Activated naive CD4-positive, alpha-beta T cell treated with anti-CD3 and anti-CD28 coated beads, Interleukin-2, amount 50 U/mL, for 16 hours (primary cell): Measurements from ENCODE around the gene NSMCE1.
"Not testable (repeated sequence)": the region's sequence is repeated elsewhere in the genome, so short reads cannot be mapped to it uniquely, and the experiment has no call there.

Source experiments
- DNase-seq: peaks from one replicate; pipeline ENCODE4 v3.0.0-alpha.2; 2020

NSMCE1 gene

DNA sequence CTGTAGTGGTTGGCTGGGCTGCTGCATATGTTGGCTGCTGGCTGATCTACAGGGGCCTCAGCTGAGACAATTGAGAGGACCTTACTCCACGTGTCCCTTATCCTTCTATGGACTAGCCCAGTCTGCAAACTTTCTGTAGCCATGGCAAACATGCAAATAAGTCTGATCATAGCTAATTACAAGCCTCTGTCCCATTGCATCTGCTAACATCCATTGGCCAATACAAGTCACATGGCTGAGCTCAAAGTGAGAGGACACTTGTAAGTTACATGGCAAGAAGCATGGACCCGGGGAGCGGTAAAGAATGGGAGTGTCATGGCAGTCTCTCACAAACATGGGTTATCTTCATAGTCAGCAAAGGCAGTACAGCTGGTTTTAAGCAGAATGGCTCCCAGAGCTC lies 33.6 kb upstream of the NSMCE1 start:
- DNase-seq, result no peak

DNA sequence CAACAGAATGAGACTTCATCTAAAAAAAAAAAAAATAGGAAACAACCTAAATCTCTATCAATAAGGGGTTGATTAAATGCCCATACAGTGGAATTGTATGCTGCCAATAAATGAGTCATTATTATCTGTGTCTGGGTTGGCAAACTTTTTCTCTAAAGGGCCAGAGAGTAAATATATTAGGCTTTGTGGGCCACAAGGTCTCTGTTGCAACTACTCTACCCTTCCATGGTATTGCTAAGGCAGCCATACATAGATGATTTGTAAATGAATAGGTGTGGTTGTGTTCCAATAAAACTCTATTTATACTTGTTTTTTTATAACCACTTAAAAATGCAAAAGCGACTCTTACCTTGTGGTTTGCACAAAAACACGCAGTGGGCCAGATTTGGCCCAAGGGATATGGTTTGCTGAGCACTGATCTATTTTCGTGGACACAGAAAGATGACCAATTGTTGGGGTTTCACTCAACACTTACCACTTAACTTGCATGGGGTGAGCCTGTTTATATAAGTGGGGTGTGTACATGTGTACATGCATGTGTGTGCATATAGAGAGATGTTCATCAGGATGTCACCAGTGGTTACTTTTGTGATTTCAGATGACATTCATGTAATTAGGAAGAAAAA lies 32.8 kb upstream of the NSMCE1 start:
- no peak for DNase-seq

DNA sequence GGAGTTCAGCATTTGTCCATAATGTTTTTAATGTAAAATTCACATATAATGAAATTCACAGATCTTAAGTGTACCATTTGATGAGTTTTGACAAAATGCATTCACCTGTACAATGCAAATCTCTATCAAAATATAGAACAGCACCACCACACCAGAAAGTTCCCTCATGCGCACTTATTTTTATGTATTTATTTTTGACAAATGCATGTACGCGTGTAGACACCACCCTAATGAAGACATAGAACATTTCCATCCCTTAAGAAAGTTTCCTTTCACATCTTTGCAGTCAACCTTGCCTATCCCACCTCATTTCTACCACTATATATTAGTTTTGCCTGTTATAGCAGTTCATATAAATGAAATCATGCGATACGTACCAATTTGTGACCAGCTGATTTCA lies 29.6 kb upstream of the NSMCE1 start:
- no peak for DNase-seq

DNA sequence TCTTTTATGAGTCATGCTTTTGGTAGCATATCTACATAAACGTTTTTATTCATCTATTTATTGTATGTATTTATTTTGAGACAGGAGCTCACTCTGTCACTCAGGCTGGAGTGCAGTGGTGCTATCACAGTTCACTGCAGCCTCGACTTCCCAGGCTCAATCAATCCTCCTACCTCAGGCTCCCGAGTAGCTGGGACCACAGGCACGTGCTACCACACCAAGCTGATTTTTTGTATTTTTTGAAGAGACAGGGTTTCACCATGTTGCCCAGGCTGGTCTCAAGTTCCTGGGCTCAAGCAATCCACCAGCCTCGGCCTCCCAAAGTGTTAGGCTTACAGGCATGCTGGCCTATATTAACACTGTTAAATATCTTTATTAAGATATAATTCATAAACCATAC lies 24.8 kb upstream of the NSMCE1 start:
- DNase-seq, result no peak

DNA sequence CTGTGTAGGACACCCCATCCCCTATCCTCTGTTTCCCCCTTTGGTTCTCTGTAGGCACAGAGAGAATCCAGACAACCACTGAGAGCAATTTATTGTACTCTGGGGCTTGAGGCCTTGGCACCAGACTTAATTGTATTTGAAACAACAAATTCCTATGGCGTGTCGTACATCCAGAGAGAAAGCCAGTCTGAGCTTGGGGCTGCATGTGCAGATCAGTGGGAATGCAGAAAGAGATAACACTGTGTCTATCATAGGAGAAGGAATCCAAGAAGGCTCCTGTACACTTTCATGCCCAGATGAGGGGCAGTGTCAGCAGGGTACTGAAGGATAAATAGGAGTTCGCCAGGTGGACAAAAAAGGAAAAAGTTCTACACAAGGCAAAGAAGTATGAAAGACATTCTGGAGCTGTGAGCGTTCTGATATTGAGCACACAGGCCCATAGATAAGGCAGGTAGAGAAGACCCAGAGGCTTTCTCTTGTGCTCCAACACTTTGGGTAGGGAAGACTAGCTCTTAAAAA lies 23.2 kb upstream of the NSMCE1 start:
- DNase-seq, result no peak

DNA sequence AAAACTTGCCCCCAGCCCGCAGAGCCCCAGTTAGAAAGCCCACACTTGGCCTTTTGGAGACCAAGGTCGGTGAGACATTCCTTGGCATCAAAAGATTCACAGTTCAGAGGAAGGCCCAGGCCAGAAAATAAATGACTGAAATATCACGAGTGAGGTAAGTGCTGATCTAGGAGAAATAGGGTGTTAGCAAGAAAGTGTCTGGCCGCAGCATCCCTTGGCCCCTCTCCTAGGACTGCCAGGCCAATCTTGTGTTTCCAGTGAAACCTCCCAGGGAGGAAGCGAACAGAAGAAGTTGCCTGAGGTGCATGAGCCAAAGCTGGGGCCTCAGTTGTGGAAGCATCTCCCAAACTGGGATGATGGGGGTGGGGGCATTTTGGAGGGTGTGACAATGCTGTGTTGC lies 22.5 kb upstream of the NSMCE1 start:
- no peak for DNase-seq

DNA sequence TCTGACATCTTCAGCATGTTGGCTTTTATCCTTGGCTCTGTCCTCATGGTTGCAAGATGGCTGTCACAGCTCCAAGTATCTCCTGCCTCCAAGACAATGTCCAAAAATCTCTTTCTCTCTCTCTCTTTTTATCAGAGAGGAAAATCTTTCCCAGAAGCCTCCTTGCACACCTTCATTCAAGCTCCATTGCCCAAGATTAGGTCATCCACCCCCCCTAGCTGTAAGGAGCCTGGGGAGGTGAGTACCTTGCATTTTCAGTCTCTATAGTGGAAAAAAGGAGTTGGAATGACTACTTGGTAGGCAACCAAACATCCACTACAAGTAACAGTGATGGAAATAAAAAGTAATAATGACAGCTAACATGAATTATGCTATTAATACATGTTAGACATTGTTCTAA lies 22.0 kb upstream of the NSMCE1 start:
- no peak for DNase-seq

DNA sequence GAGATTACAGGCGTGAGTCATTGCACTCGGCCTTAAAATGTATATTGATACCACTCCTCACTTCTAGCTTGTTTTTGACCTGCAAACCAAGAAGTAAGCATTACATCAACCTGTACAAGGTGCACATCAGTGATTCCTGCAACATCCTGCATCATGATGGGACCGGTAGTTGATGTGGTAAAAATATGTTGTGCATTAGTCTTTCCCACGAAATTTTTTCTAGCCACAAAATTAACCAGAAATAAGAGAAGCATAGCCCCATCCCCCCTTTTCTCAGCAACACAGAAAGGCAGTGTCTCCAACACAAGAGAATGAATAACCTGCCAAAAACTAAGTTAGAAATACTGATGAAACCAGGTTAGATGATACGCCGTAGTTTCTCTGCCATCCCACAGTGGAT lies 21.1 kb upstream of the NSMCE1 start:
- DNase-seq, result no peak

DNA sequence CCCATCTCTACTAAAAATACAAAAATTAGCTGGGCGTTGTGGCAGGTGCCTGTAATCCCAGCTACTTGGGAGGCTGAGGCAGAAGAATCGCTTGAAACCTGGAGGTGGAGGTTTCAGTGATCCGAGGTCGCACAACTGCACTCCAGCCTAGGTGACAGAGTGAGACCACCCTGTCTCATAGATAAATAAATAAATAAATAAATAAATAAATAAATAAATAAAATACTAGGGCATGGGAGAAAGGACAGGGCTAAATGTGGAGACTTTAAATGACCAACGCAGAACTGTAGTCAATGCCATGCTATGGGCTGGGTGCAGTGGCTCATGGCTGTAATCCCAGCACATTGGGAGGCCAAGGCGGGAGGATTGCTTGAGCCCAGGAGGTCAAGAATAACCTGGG lies 19.7 kb upstream of the NSMCE1 start:
- not testable (repeated sequence) for DNase-seq

DNA sequence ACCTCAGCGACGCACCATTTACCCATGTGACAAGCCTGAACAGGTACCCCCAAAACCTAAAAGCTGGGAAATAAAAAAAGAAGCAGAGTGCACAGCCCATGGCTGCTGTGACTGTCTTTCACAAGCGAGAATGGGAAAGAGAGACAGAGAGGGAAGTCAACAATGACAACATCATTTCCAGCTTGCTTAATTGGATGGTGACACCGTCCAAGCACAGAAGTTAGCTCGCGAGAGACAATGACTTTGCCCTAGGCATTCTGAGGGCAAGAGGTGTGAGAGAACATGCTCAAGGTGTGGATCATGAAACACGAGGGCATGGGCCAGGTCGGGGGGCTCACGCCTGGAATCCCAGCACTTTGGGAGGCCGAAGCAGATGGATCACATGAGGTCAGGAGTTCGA lies 19.3 kb upstream of the NSMCE1 start:
- no peak for DNase-seq

DNA sequence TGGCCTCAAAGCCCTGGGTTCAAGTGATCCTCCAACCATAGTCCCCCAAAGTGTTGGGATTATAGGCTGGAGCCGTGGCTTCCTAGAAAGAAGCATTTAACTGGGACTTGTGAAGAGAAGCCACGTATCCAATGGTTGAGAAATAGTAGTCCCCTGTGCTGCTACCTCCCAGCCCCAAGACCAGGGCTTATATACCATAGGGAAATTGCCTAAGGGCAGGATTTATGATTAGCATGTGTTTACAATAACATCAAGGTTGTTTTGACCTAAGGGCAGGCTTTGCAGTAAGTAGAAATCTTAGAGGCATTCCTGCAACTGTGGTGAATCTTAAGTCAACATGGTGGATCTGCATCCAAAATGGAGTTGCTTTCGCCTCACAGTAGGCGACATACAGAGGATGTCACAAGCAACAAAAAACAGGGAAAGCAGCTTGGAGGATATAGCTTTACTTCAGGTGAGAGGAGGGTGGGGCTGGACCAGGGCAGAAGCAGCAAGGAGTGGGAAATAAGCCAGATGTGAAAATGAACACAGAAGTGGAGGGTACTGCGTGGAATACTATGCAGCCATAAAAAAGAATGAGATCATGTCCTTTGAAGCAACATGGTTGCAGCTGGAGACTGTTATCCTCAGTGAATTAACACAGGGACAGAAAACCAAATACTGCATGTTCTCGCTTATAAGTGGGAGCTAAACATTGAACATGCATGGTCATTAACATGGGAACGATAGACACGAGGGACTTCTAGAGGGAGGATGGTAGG lies 18.7 kb upstream of the NSMCE1 start:
- no peak for DNase-seq

DNA sequence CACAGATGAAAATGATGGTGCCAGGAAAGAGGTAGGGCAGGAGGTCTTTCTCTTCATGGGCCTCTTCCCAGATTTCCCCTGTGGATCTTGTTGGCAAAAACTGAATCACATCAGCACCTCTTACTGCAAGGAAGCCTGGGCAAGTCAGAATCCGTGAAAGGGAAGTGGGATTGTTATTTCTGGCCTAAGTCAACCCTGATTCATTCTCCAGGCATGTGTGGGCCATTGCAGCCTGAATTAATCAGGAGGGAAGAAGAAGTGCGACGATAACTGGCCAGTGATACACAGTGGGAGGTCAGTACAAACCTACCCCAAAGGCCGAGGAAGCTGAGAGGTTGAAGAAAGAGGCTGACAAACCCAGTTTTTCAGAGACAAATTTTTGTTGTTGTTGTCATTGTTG lies 17.9 kb upstream of the NSMCE1 start:
- no peak for DNase-seq

DNA sequence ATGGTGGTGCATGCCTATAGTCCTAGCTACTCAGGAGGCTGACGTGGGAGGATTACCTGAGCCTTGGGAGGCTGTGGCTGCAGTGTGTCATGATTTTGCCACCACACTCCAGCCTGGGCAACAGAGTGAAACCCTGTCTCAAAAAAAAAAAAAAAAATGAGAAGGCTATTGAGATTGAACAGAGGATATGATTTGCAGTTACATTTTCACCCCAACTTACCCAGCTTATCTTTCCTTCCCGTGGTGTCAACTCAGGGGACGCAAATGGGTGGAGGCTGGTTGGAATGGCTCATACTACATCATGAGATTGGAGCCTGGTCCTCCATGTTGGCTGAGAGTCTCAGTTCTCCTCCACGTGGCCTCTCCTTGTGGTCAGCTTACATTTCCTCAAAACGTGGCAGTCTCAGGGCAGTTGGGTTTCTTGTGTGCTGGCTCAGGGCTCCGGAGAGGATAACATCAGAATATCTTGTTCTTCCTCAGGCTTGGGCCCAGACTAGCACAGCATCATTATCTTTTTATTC lies 17.2 kb upstream of the NSMCE1 start:
- DNase-seq, result no peak

DNA sequence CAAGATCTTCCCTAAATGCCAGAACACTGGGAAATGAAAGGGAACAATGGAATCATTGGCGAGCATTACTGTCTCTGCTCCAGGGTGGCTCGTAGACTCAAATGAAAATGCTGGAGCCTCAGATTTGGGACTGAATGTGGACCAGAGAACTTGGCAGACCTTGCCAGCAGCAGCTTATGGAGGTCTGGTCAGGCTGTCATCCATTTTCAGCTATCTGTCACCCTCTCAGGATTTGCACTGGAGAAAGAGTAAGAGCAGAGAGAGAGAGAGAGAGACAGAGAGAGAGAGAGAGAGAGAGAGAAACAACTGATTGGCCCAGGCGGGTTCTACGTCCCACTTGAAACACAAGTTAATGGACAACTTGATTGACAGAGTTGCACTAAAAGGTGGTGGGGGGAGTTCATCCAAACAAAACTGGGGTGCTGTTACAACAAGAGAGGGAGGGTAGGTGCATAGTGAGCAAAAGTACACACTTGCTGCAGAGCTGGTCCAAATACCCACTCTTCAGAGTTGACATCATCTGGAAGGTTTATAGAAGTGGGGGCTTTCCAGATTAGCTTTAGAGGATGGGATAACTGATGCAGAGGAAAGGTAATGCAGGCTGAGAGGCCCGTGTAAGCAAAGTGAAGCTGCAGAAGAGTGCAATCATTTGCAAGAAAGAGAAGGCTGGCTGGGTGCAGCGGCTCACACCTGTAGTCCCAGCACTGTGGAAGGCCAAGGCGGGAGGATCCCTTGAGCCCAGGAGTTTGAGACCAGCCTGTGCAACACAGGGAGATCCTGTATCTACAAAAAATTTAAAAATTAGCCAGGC lies 16.5 kb upstream of the NSMCE1 start:
- no peak for DNase-seq

DNA sequence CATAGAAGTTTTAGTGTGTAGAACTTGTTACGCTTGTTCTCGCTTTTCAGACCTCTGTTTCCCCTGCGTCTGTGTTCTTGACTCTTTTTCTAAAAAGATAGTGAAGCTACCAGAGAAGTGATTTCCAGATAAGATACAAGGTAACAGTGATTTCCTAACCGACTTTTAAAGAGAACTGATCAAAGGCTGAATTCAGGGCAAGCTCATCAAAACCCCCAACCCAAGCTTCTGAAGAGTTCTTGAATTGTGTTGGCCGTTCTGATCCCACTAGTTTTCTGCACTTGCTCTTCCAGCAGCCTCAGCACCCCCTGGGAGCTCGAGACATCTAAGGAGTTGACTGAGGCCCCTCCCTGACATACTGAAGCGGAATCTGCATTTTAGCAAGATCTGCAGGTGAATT lies 12.7 kb upstream of the NSMCE1 start:
- no peak for DNase-seq

DNA sequence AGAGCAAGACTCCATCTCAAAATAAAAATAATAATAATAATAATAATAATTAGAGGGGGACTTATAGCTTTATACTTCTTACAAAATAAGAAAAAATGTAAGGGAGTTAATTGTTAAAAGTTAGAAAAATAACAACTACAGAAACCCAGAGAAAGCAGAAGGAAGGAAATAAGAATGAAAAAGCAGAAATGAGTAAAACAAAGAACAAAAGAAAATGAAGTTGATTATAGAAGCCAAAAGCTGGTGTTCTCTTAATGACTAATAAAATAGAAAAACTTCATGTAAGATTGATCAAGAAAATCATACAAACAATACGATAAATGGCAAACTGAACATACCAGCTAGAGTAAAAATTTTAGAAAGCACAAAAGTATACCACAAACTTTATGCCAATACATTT lies 6.8 kb upstream of the NSMCE1 start:
- DNase-seq, result no peak

DNA sequence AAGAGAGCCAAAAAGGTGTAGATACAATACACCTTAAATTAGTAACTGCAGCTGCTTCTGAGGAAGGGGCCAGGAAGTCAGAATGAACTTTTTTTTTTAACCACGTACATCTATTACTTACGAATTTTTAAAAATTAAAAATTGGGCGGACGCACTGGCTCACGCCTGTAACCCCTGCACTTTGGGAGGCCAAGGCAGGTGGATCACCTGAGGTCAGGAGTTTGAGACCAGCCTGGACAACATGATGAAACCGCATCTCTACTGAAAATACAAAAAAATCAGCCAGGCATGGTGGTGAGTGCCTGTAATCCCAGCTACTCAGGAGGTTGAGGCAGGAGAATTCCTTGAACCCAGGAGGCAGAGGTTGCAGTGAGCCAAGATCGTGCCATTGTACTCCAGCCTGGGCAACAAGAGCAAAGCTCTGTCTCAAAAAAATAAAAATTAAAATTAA lies 5.9 kb upstream of the NSMCE1 start:
- not testable (repeated sequence) for DNase-seq

DNA sequence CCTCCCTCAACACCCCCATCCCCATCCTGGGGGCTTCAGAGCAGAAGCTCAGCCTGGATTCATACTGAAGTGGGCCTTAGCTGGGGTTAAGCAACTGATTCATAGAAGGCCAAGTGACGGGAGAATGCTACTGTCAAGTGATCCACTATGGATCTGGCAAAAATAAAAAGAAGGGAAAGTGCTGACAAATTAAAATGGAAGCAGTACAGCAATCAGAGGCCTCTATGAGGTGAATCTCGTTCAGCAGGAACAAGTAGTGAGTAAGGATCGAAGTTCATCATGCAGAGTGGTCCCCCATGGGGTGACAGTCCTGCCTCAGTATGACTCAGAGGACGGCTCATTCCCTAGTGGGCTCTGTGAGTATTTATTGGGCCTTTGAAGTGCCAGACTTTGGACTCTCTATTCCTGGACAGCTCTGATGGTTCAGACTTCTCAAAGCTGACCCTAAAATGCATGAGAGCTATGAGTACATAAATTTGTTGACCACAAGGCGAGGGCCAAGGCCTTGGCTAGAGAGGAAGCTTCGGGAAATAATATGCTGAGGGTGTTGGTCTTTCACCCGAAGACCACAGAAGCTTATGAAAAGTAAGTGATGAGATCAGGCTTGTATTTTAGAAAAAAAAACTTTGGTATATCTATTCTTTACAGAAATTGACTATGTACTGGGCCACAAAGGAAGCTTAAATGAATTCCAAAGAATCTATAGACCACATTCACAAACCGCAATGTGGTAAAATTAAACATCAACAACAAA lies 5.3 kb upstream of the NSMCE1 start:
- peak; percentile 30 for DNase-seq

DNA sequence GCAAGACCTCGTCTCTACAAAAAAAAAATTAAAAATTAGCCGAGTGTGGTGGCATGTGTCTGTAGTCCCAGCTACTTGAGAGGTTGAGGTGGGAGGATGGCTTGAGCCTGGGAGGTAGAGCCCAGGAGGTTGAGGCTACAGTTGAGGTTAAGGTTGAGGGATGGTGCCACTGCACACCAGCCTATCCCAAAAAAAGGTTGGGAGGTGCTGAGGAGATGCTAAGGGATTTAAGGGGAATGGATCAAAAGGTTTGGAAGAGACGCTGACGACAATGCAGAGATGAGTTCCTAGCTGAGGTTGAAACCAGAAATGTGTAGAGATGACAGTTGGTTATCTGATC lies 4.7 kb upstream of the NSMCE1 start:
- DNase-seq, result no peak

DNA sequence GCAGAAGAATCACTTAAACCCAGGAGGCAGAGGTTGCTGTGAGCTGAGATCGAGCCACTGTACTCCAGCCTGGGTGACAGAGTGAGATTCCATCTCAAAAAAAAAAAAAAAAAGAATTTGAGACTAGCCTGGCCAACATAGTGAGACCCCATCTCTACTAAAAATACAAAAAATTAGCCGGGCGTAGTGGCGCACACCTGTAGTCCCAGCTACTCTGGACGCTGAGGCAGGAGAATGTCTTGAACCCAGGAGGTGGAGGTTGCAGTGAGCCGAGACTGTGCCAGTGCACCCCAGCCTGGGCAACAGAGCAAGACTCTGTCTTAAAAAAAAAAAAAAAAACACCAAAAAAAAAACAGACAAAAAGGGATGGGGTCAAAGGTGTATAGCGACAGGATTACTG lies 4.1 kb upstream of the NSMCE1 start:
- not testable (repeated sequence) for DNase-seq

DNA sequence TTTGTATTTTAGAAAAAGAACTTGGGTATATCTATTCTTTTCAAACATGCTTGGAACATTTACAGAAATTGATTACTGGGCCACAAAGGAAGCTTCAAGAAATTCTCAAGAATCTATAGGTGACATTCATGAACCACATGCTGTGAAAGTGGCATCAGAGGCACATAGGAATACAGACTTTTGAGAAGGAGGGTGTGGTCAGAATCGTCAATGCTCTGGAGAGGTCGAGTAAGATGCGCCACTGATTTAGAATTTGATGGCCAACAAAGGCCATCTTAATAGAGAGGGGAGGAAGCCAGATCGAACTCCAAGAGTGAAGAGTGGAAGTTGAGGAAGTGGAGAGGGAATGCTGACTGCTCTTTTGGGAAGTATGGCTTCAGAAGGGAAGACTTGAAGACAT lies 3.5 kb upstream of the NSMCE1 start:
- DNase-seq, result no peak

DNA sequence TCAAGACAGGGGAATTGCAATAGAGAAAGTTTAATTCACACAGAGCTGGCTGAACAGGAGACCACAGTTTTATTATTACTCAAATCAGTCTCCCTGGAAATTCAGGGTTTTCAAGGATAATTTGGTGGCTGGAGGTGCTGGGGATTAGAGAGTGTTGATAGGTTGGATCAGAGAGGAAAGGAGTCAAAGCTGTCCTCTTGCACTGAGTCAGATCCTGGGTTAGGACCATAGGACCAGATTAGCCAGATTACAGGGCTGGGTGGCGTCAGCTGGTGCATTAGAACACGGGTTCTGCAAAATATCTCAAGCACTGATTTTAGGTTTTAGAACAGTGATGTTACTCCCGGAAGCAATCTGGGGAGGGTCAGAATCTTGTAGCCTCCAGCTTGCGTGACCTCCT lies 1.8 kb upstream of the NSMCE1 start:
- no peak for DNase-seq
